ENCODE data around the gene METTL4. TPM values are rescaled to one million over a fixed set of nuclear protein-coding genes. Genes with fewer than 3 reads are reported as not detected.
A peak's percentile ranks its signal among the peaks of the same experiment; 100 is the strongest.

Gene METTL4
- total and polyA plus RNA-seq, 9 of the 15 experiments (the other 6 are each of a cell fraction or from before 2014, with no cell fraction given): 7.9 to 32.8 (median 22.1) TPM

- TF ChIP-seq DEAF1 (CRISPR knock-in tag; IDR thresholded peaks at IDR 0.05): no peak
- peak in 1 of 2 experiments; percentile 88; a peak in 3 of 4 replicates for TF ChIP-seq HDAC1 (IDR thresholded peaks at IDR 0.05)
- no peak; the same call in 1 of the 2 replicates for TF ChIP-seq ELF4 (CRISPR knock-in tag; IDR thresholded peaks at IDR 0.05)
- no peak for TF ChIP-seq KLF1 (tag; IDR thresholded peaks at IDR 0.05)
- TF ChIP-seq ELF2 (CRISPR knock-in tag; IDR thresholded peaks at IDR 0.05): peak; percentile 82; the same call in 1 of the 2 replicates
- no peak for TF ChIP-seq KAT7 (CRISPR knock-in tag; IDR thresholded peaks at IDR 0.05; ENCODE audit: borderline replicate concordance)
- peak; percentile 69 for TF ChIP-seq SMAD4 (CRISPR knock-in tag; conservative IDR thresholded peaks at IDR 0.05)
- TF ChIP-seq ZNF23 (CRISPR knock-in tag; IDR thresholded peaks at IDR 0.05): no peak
- peak; percentile 26; the same call in 1 of the 2 replicates for TF ChIP-seq NCOR1 (IDR thresholded peaks at IDR 0.05)
- TF ChIP-seq NR4A1 (CRISPR knock-in tag; IDR thresholded peaks at IDR 0.05): no peak
- TF ChIP-seq NR4A1 (tag; IDR thresholded peaks at IDR 0.05): peak; percentile 35; the same call in 1 of the 2 replicates
- TF ChIP-seq ZFP91 (CRISPR knock-in tag; IDR thresholded peaks at IDR 0.05): peak; percentile 75
- TF ChIP-seq ILK (tag; IDR thresholded peaks at IDR 0.05; ENCODE audit: borderline replicate concordance, low read depth): no peak
- peak; percentile 100 for TF ChIP-seq GMEB1 (CRISPR knock-in tag; IDR thresholded peaks at IDR 0.05)
- no peak for TF ChIP-seq GTF2A2 (tag; IDR thresholded peaks at IDR 0.05)
- TF ChIP-seq AFF1 (IDR thresholded peaks at IDR 0.05; ENCODE audit: low read depth in 1 of 2, partially characterized antibody in 2 of 2): peak in 1 of 2 experiments; percentile 57
- peak; percentile 79; the same call in 1 of the 2 replicates for TF ChIP-seq ZNF232 (CRISPR knock-in tag; IDR thresholded peaks at IDR 0.05)
- peak; percentile 43 to 96; a peak in 2 of 4 replicates for TF ChIP-seq TBL1XR1 (IDR thresholded peaks at IDR 0.05; ENCODE audit: low read length in 2 of 2)
Observed at GRCh38 chr18:2571200-2572170, at the start of gene METTL4, which contains the start of gene NDC80 (continued).

Data from K562 (cell line).